ENCODE data around the gene TUT7. TPM values are rescaled to one million over a fixed set of nuclear protein-coding genes. Genes with fewer than 3 reads are reported as not detected.
"Not testable (repeated sequence)": the region's sequence is repeated elsewhere in the genome, so short reads cannot be mapped to it uniquely, and the experiment has no call there.

Gene TUT7
- 10 to 100 TPM; 22.5 to 46.7 (median 31.6) TPM for total RNA-seq
- long read RNA-seq, partial matches to known transcripts: 11 of 13 reads
- long read RNA-seq, other reads (novel, unspliced or antisense): 2 of 13 reads

- intact Hi-C loops (cut with DNase I): no loop called here
- Histone ChIP-seq H3K36me3 (no peaks in the 10 kb centered on the region), H3K27ac (peak within 1 kb of the TSS; percentile 97 to 98 (median 97)), H3K9me3 (no peaks in the 10 kb centered on the region), H3K4me3 (peak within 1 kb of the TSS; percentile 90 to 99 (median 95)), H3K27me3 (no peaks in the 10 kb centered on the region), H3K4me1 (peaks cover 0 to 29% (median 4%) of the 10 kb centered on the region in 4 donors)
- 8% methylated on average over 2 of the region's 79 CpGs for WGBS (ENCODE audit: insufficient coverage, low coverage, low lambda C conversion rate, missing lambda C conversion rate)
- TF ChIP-seq CTCF (IDR thresholded peaks at IDR 0.05) (no peak), POLR2A (IDR thresholded peaks at IDR 0.05) (peak; percentile 96)
- peak; percentile 86 to 98 (median 94) for ATAC-seq
- DNase-seq: peak; percentile 98
Measured at GRCh38 chr9:86354011-86354817, at the start of gene TUT7. TSS of gene TUT7 (minus strand) at chr9:86354410. CDS start at chr9:86353199, 1,211 bp downstream.

GRCh38 chr9:86402591-86402990 is 48.4 kb upstream of the TUT7 start:
- H3K9me3 ChIP-seq: no peaks in the 10 kb centered on the region
- DNase-seq (no peak), ATAC-seq (no peak)
- TF ChIP-seq POLR2A (IDR thresholded peaks at IDR 0.05) (no peak), CTCF (IDR thresholded peaks at IDR 0.05) (no peak)
- no peaks in the 10 kb centered on the region for H3K27me3 ChIP-seq
- peak overlapping the region in 2 of 3 donors; percentile 10 to 19 for H3K27ac ChIP-seq
- 40% methylated on average over 3 of the region's 3 CpGs for WGBS (ENCODE audit: insufficient coverage, low coverage, low lambda C conversion rate, missing lambda C conversion rate)
- intact Hi-C loops (cut with DNase I): no loop called here
- peaks cover 0 to 64% (median 28%) of the 10 kb centered on the region in 4 donors for H3K4me1 ChIP-seq
- no peak overlapping the region for H3K4me3 ChIP-seq
- H3K36me3 ChIP-seq: no peaks in the 10 kb centered on the region

- intact Hi-C loops (cut with DNase I): no loop called here
- DNase-seq: peak in 2 of 3 donors; percentile 67 to 84
- Histone ChIP-seq H3K27ac (peak overlapping the region; percentile 12 to 83 (median 81)), H3K4me1 (peaks cover 0 to 34% (median 16%) of the 10 kb centered on the region in 4 donors), H3K9me3 (no peaks in the 10 kb centered on the region), H3K4me3 (peak overlapping the region in 1 of 3 donors; percentile 12), H3K27me3 (no peaks in the 10 kb centered on the region), H3K36me3 (no peaks in the 10 kb centered on the region)
- no peak for TF ChIP-seq POLR2A (IDR thresholded peaks at IDR 0.05)
- no peak for TF ChIP-seq CTCF (IDR thresholded peaks at IDR 0.05)
- 43% methylated on average over 2 of the region's 2 CpGs for WGBS (ENCODE audit: insufficient coverage, low coverage, low lambda C conversion rate, missing lambda C conversion rate)
- ATAC-seq: peak; percentile 83 to 98 (median 91)
Measured at GRCh38 chr9:86396412-86396811, 42.2 kb upstream of the TUT7 start.

GRCh38 chr9:86390184-86390583 is 36.0 kb upstream of the TUT7 start:
- H3K9me3 ChIP-seq; ATAC-seq; H3K4me3 ChIP-seq; H3K4me1 ChIP-seq; intact Hi-C loops (cut with DNase I); DNase-seq; H3K27me3 ChIP-seq; H3K27ac ChIP-seq; H3K36me3 ChIP-seq: not testable (repeated sequence)
- WGBS (ENCODE audit: insufficient coverage, low coverage, low lambda C conversion rate, missing lambda C conversion rate): no CpG with 5 or more reads among the region's 4 CpGs

- Histone ChIP-seq H3K27me3 (no peaks in the 10 kb centered on the region), H3K36me3 (no peaks in the 10 kb centered on the region), H3K4me1 (no peaks in the 10 kb centered on the region), H3K4me3 (no peak overlapping the region), H3K9me3 (no peaks in the 10 kb centered on the region), H3K27ac (no peak overlapping the region)
- 87% methylated on average over 4 of the region's 4 CpGs for WGBS (ENCODE audit: insufficient coverage, low coverage, low lambda C conversion rate, missing lambda C conversion rate)
- DNase-seq (no peak), ATAC-seq (no peak)
- intact Hi-C loops (cut with DNase I): no loop called here
- TF ChIP-seq CTCF (IDR thresholded peaks at IDR 0.05): no peak
- no peak for TF ChIP-seq POLR2A (IDR thresholded peaks at IDR 0.05)
Measured at GRCh38 chr9:86389628-86390027, 35.4 kb upstream of the TUT7 start.
